Activated CD8-positive, alpha-beta memory T cell treated with anti-CD3 and anti-CD28 coated beads for 36 hours (primary cell): Measurements from ENCODE around the gene CYTH3. TPM values are rescaled to one million over a fixed set of nuclear protein-coding genes. Genes with fewer than 3 reads are reported as not detected.

ENCODE experiments used
- CTCF ChIA-PET: fragments of 350-600 bp; sonication (Branson Sonifier 250); formaldehyde crosslinking; loops from one replicate; lab custom pipeline; 2021; ENCODE audit warnings: antibody characterized with exemption; lab: Charles Lee
- POLR2A ChIA-PET: fragments of 350-600 bp; sonication (Branson Sonifier 250); formaldehyde crosslinking; loops from one replicate; lab custom pipeline; 2021; ENCODE audit warnings: antibody characterized with exemption; lab: Charles Lee
- total RNA-seq, 2 experiments: library from RNA; stranded (reverse); gene quantifications; one replicate each; pipeline ENCODE4 v1.2.3, GENCODE V29; 2021

CYTH3 gene
- total RNA-seq, 2 experiments from 2014 or later: 2.3 to 2.8 TPM

GRCh38 chr7:6266699-6267098 lies 5.7 kb downstream of the CYTH3 start:
- CTCF ChIA-PET: no interaction called here
- POLR2A ChIA-PET: no interaction called here

GRCh38 chr7:6262221-6262620 lies 10.2 kb downstream of the CYTH3 start:
- CTCF ChIA-PET: interaction anchor here (0.8 kb wide), 1 partner anchor 14 kb away, joined by 4 read pairs; no protein-coding TSS in a partner anchor

DNA sequence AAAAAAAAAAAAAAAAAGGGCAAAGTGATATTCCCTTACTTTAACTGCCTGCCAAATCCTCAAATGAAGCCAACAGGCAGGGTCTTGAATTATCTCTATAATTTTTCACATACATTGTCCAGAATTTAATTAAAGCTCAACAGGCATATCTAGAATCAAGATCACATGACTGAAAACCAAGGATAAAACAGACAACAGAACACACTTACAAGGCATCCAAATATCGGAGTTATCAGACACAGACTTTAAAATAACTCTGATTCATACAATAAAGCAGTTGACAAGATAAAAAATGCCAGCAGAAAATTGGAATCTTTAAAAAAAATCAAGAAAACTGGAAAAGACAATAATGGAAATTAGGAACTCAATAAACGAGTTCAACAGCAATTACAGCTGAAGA lies 10.7 kb downstream of the CYTH3 start:
- POLR2A ChIA-PET: no interaction called here
- CTCF ChIA-PET: interaction anchor here (0.8 to 0.9 kb wide), 2 partner anchors 9 to 13 kb away, joined by 3 to 4 read pairs; no protein-coding TSS in a partner anchor

More at GRCh38 chr7:6262221-6262620, 10.2 kb downstream of the CYTH3 start:
- POLR2A ChIA-PET: no interaction called here

DNA sequence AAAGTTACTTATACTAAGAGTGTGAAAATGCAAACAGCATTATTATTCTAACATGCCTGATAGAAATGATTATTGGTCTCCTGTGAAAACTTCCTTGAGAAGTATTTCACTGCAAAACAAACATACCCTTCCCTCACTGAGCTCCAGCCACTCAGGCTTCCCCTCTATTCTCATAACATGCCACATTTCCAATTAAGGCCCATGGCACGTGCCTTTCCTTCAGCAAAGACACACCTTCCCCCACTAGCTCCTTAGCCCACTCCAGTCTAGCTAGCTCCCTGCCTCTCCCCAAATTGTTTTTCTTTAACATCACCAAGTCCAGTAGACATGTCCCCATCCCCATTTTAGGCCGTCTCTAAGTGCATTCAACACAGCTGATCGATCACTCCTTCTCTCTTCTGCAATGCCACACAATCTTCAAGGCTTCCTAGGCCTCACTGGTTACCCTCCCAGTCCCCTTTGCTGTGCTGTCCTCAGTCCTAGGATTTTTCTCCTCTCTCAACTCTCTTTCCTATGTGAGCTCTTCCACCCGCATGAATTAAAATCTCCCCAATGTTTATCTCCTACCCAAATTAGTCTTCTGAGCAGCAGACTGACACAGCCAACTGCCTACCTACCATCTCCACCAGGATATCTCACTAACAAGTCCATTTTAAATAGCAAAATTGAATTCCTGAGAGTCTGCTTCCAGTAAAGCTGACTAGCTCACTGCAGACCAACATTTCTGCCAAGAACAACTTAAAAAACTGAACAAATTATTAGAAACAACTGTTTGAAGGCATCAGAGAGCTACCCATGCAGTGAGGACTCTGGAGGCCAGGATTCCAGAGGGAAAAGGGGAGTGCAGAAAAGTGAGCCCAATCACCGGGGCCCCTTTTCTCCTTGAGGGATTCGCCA lies 11.9 kb downstream of the CYTH3 start:
- ChIA-PET CTCF (interaction anchor here (1.0 kb wide), 2 partner anchors 8 to 11 kb away, joined by 3 to 4 read pairs; no protein-coding TSS in a partner anchor), POLR2A (no interaction called here)

- ChIA-PET POLR2A (no interaction called here), CTCF (no interaction called here)
Measured at GRCh38 chr7:6259257-6259656, 13.2 kb downstream of the CYTH3 start.

DNA sequence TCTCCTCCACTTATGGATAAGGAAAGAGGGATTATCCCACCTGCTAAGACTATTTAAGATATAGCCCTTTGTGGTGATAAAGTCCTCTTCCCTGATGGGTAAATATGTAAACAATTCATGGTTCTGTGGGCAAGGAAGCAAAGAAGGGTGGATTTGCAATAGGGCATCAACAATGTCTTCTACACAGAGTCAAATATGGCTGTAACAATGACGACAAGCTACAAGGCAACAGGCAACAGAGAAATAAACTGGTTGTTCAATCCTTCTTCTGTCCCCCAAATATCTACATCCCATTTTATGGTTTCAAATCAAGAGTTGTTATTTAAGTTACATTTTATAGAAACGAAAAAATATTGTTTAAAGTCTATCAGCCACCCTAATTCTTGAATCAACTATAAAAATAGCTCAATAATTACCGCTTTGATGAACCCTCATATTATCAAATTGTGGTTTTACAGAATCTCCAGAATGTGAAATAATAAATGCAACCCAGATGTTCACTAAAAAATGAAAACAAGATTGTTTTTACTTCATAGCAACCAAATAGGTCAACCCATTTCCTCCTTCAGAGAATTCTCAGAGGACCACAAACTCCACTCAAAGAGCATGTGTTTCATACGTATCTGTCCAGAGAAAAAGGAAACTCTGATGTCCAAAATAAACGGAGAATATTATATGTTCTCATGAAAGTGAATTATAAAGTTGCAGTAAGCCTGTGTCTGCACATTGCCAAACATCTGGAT lies 13.8 kb downstream of the CYTH3 start:
- POLR2A ChIA-PET: no interaction called here

GRCh38 chr7:6257675-6258074 lies 14.7 kb downstream of the CYTH3 start:
- CTCF ChIA-PET: interaction anchor here (0.5 kb wide), 1 partner anchor 430 kb away, joined by 3 read pairs; no protein-coding TSS in a partner anchor
- POLR2A ChIA-PET: no interaction called here

More for the DNA sequence above, 13.8 kb downstream of the CYTH3 start:
- CTCF ChIA-PET: no interaction called here

DNA sequence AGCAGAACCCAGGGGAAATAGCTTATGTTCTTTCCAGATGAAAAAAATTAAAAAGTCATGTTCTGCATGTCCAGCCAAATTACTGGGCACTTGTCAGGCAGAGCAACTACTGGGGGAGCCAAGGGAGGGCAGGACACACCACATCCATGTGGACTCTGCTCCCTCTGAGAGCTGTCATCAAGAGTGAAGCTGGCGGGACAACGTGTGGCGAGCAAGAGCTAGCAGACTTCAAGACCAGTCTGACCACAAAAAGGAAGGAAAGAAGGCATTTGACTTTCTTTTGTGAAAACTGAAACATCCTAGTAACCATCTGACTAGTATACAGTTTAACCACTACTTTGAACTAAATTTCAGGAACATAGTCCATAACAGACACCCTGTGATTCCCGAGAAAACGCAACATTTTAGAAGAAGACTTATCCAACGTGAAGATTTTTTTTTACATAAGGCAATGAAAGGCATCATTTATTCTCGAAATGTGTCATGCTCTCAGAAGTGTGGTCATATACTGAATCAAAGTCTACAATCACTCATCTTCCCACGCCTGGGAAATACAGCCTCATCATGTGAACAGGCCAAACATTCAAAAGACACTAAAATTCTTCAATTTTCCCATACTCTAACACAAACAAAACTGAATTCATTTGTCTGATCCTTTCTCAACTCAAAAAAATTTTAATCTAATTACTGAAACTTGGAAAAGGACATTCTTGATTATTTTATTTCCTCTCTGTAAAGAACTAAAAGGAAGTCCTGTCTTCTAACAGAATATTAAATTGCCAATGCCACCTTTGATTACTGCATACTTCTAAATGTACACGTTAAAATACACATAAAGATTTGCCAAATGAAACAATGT lies 15.5 kb downstream of the CYTH3 start:
- ChIA-PET POLR2A (no interaction called here), CTCF (interaction anchor here (0.5 kb wide), 1 partner anchor 429 kb away, joined by 3 read pairs; no protein-coding TSS in a partner anchor)

DNA sequence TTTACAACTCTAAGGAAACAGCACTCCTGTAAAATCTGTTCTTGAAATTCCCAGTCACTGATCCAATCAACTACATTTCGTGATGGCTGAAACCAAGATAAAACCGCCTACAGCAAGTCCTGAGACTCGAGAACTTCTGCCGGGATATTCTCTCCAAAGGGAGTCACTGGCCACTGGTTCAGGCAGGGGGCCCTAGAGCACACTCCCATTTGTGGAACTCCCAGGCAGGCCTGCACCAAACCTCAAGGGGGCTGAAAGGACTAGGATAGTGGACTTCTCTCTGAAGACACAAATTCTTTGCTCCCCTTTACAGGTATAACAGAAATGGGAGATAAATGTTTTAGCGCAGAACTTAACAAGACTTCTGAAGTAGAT lies 16.3 kb downstream of the CYTH3 start:
- ChIA-PET POLR2A (no interaction called here), CTCF (interaction anchor here (0.7 kb wide), 2 partner anchors 179 to 1870 kb away, joined by 3 to 6 read pairs; no protein-coding TSS in a partner anchor)

DNA sequence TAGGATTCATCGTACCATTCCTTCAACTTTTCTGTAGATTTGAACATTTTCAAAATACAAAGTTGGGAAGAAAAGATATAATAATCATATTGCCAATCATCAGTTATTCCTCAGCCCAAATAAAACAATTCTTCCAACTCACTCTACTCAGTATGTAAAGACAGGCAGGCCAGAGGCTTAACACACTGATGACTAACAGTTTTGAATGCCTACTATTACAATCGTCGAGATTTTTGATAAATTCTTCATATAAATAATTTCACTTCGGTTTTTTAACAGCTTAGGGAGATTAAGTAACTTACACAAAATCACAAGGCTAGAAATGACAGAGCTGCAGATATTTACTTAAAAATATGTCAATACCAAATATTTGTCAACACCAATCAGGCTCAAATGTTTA lies 17.6 kb downstream of the CYTH3 start:
- CTCF ChIA-PET: no interaction called here
- POLR2A ChIA-PET: no interaction called here

- CTCF ChIA-PET: interaction anchor here (1.9 kb wide), 1 partner anchor 31 kb away, joined by 4 read pairs; no protein-coding TSS in a partner anchor
- POLR2A ChIA-PET: no interaction called here
Measured at GRCh38 chr7:6252748-6253147, 19.7 kb downstream of the CYTH3 start.

DNA sequence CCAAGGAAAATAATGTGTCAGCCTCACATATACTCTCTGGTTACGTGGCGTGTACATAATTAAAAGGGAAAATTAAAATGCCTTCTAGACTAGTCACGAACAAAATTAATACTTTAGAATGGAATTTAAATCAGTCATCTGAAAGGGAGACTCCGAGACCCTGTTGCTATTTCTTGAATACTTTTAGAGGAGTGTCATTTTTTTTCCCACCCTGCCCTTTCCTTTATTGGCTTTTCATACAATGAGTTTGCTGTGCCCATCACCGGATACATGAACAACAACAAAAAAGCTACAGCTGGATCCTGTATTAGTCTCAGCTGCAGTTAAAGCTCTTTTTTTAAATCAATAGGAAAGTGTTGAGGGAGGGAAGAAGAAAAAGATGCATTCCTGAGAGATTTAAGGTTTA lies 20.1 kb downstream of the CYTH3 start:
- CTCF ChIA-PET: no interaction called here
- POLR2A ChIA-PET: no interaction called here

DNA sequence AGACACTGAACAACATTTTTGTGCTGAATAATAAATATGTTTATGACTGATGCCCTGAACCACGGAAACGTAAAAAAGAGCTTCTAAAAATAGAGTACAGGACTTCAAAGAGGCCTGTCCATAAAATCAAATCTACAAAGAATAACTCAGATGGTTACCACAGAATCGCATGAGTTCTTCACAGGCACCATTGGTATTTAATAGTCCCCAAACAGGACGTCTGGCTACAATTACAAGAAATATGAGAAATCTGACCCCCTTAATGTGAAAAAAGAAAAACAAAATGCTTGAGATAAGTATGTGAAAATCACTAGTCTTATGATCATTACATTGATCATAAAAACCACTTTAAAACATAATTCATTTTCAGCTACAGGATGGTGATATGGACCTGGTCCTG lies 20.8 kb downstream of the CYTH3 start:
- ChIA-PET POLR2A (no interaction called here), CTCF (no interaction called here)

GRCh38 chr7:6250364-6250833 lies 22.0 kb downstream of the CYTH3 start:
- ChIA-PET CTCF (no interaction called here), POLR2A (interaction anchor here (0.8 kb wide), 1 partner anchor 21 kb away, joined by 3 read pairs; no protein-coding TSS in a partner anchor)

- POLR2A ChIA-PET: no interaction called here
- CTCF ChIA-PET: interaction anchor here (1.0 kb wide), 1 partner anchor 13 kb away, joined by 4 read pairs; no protein-coding TSS in a partner anchor
Measured at GRCh38 chr7:6249043-6249442, 23.4 kb downstream of the CYTH3 start.

GRCh38 chr7:6248581-6248980 lies 23.8 kb downstream of the CYTH3 start:
- ChIA-PET CTCF (interaction anchor here (0.6 to 1.0 kb wide), 2 partner anchors 13 to 29 kb away, joined by 3 to 4 read pairs; no protein-coding TSS in a partner anchor), POLR2A (no interaction called here)

- CTCF ChIA-PET: no interaction called here
- POLR2A ChIA-PET: no interaction called here
Measured at GRCh38 chr7:6246251-6246917, 26.0 kb downstream of the CYTH3 start.

GRCh38 chr7:6244021-6244420 lies 28.4 kb downstream of the CYTH3 start:
- ChIA-PET POLR2A (no interaction called here), CTCF (no interaction called here)
